Neural progenitor cell (in vitro differentiated cells): ENCODE measurements around the gene GPR39. TPM values are rescaled to one million over a fixed set of nuclear protein-coding genes. Genes with fewer than 3 reads are reported as not detected.

Experiments
- DNase-seq: peaks from one replicate; pipeline ENCODE4 v3.0.0-alpha.2; 2016; ENCODE audit warnings: low spot score
- H2AFZ ChIP-seq: fragments of 200-600 bp; sonication (generic); replicated peaks from 2 replicates; pipeline ENCODE4 v1.6.1; 2016; ENCODE audit warnings: antibody characterized with exemption
- H3F3A ChIP-seq: fragments of 200-600 bp; sonication (generic); 2 replicates; pipeline ENCODE4 v1.6.1; 2016; ENCODE audit warnings: antibody characterized with exemption, low read depth
- H3K27ac ChIP-seq: fragments of 200-600 bp; sonication (generic); 2 replicates; pipeline ENCODE4 v1.5.1; 2016; ENCODE audit warnings: mild to moderate bottlenecking
- H3K27me3 ChIP-seq: fragments of 200-600 bp; sonication (generic); 2 replicates; pipeline ENCODE4 v1.6.1; 2016; ENCODE audit warnings: mild to moderate bottlenecking, moderate library complexity
- H3K36me3 ChIP-seq: fragments of 200-600 bp; sonication (generic); 2 replicates; pipeline ENCODE4 v1.5.1; 2016
- H3K4me1 ChIP-seq: fragments of 200-600 bp; sonication (generic); 2 replicates; pipeline ENCODE4 v1.6.1; 2016; ENCODE audit warnings: mixed run types
- H3K4me2 ChIP-seq: fragments of 200-600 bp; sonication (generic); 2 replicates; pipeline ENCODE4 v1.6.1; 2016
- H3K4me3 ChIP-seq: fragments of 200-600 bp; sonication (generic); 2 replicates; pipeline ENCODE4 v1.5.1; 2016
- H3K79me2 ChIP-seq: fragments of 200-600 bp; sonication (generic); 2 replicates; pipeline ENCODE4 v1.6.1; 2016; ENCODE audit warnings: low read depth
- H3K9ac ChIP-seq: fragments of 200-600 bp; sonication (generic); 2 replicates; pipeline ENCODE4 v1.6.1; 2016
- H3K9me3 ChIP-seq: fragments of 200-600 bp; sonication (generic); 2 replicates; pipeline ENCODE4 v1.5.1; 2016; ENCODE audit warnings: low read depth
- H4K20me1 ChIP-seq: fragments of 200-600 bp; sonication (generic); 2 replicates; pipeline ENCODE4 v1.6.1; 2016; ENCODE audit warnings: low read depth
- H3K27ac Mint-ChIP-seq: 3 replicates; pipeline ENCODE4 v1.8.0; 2021; ENCODE audit warnings: mixed read lengths
- H3K27me3 Mint-ChIP-seq: 2 replicates; pipeline ENCODE4 v1.8.0; 2022; ENCODE audit warnings: low read depth, mild to moderate bottlenecking, inconsistent platforms, moderate library complexity, mixed read lengths; ENCODE audit not compliant: insufficient read depth
- H3K36me3 Mint-ChIP-seq: 3 replicates; pipeline ENCODE4 v1.8.0; 2021; ENCODE audit warnings: mixed read lengths
- H3K4me1 Mint-ChIP-seq: 3 replicates; pipeline ENCODE4 v1.8.0; 2021; ENCODE audit warnings: mixed read lengths
- H3K4me3 Mint-ChIP-seq: 3 replicates; pipeline ENCODE4 v1.8.0; 2021; ENCODE audit warnings: mild to moderate bottlenecking, moderate library complexity, mixed read lengths
- H3K9me3 Mint-ChIP-seq: 3 replicates; pipeline ENCODE4 v1.8.0; 2020; ENCODE audit warnings: mixed read lengths
- CTCF ChIP-seq: fragments of 200-600 bp; sonication (generic); IDR thresholded peaks from 2 replicates; pipeline ENCODE4 v1.5.1; 2017; ENCODE audit warnings: antibody characterized with exemption, mild to moderate bottlenecking
- EZH2 ChIP-seq: fragments of 200-600 bp; sonication (generic); IDR thresholded peaks from 2 replicates; pipeline ENCODE4 v1.6.1; 2017; ENCODE audit warnings: antibody characterized with exemption, mild to moderate bottlenecking, moderate library complexity
- EZH2phosphoT487 ChIP-seq: fragments of 200-600 bp; sonication (generic); IDR thresholded peaks from 2 replicates; pipeline ENCODE4 v1.6.1; 2017; ENCODE audit warnings: antibody characterized with exemption
- total RNA-seq: library from RNA; depleted of rRNA; stranded (reverse); fragments of >200 nt; gene quantifications from 2 replicates; pipeline ENCODE4 v1.2.3, GENCODE V29; 2015; ENCODE audit warnings: low replicate concordance

Gene GPR39
- total RNA-seq, 1 donor from 2014 or later: 0.28 TPM

- no peak overlapping the region for H3K27ac ChIP-seq
- no peak overlapping the region for H3K4me3 Mint-ChIP-seq
- H3K4me2 ChIP-seq: no peak overlapping the region
- no peak overlapping the region for H2AFZ ChIP-seq
- H3K36me3 ChIP-seq: no peaks in the 10 kb centered on the region
- no peaks in the 10 kb centered on the region for H4K20me1 ChIP-seq
- H3K4me3 ChIP-seq: no peak overlapping the region
- H3K36me3 Mint-ChIP-seq: no peaks in the 10 kb centered on the region
- H3K9me3 ChIP-seq: no peaks in the 10 kb centered on the region
- TF ChIP-seq CTCF: no peak
- no peak for TF ChIP-seq EZH2phosphoT487
- TF ChIP-seq EZH2: no peak
- peaks cover 2% of the 10 kb centered on the region for H3K27me3 Mint-ChIP-seq
- H3F3A ChIP-seq: no peaks in the 10 kb centered on the region
- H3K9ac ChIP-seq: no peak overlapping the region
- H3K4me1 ChIP-seq: no peaks in the 10 kb centered on the region
- H3K79me2 ChIP-seq: no peaks in the 10 kb centered on the region
- DNase-seq: no peak
- H3K9me3 Mint-ChIP-seq: no peaks in the 10 kb centered on the region
- no peak overlapping the region for H3K27ac Mint-ChIP-seq
- no peaks in the 10 kb centered on the region for H3K27me3 ChIP-seq
- peaks cover 5% of the 10 kb centered on the region for H3K4me1 Mint-ChIP-seq
Measured at GRCh38 chr2:132677661-132678060, 261.1 kb downstream of the GPR39 start.

GRCh38 chr2:132678483-132678882, 261.9 kb downstream of the GPR39 start:
- H3K27me3 ChIP-seq: no peaks in the 10 kb centered on the region
- DNase-seq: no peak
- H3K79me2 ChIP-seq: no peaks in the 10 kb centered on the region
- no peaks in the 10 kb centered on the region for H3K36me3 ChIP-seq
- H3K27ac ChIP-seq: no peak overlapping the region
- Mint-ChIP-seq H3K4me1 (no peaks in the 10 kb centered on the region), H3K27ac (no peak overlapping the region), H3K4me3 (no peak overlapping the region), H3K9me3 (no peaks in the 10 kb centered on the region), H3K36me3 (no peaks in the 10 kb centered on the region), H3K27me3 (peaks cover 5% of the 10 kb centered on the region)
- no peak overlapping the region for H2AFZ ChIP-seq
- H3K9ac ChIP-seq: no peak overlapping the region
- no peak for TF ChIP-seq CTCF
- no peak for TF ChIP-seq EZH2phosphoT487
- no peak for TF ChIP-seq EZH2
- no peak overlapping the region for H3K4me2 ChIP-seq
- H3K9me3 ChIP-seq: no peaks in the 10 kb centered on the region
- H3K4me3 ChIP-seq: no peak overlapping the region
- H4K20me1 ChIP-seq: no peaks in the 10 kb centered on the region
- no peaks in the 10 kb centered on the region for H3F3A ChIP-seq
- no peaks in the 10 kb centered on the region for H3K4me1 ChIP-seq

- TF ChIP-seq EZH2phosphoT487: no peak
- no peak for TF ChIP-seq EZH2
- TF ChIP-seq CTCF: no peak
- Histone ChIP-seq H3K4me1 (no peaks in the 10 kb centered on the region), H3F3A (no peaks in the 10 kb centered on the region), H3K79me2 (no peaks in the 10 kb centered on the region), H3K27me3 (no peaks in the 10 kb centered on the region), H4K20me1 (no peaks in the 10 kb centered on the region), H3K9ac (no peak overlapping the region), H3K9me3 (no peaks in the 10 kb centered on the region), H2AFZ (no peak overlapping the region), H3K4me2 (no peak overlapping the region), H3K27ac (no peak overlapping the region), H3K4me3 (no peak overlapping the region), H3K36me3 (no peaks in the 10 kb centered on the region)
- H3K27me3 Mint-ChIP-seq: peaks cover 2% of the 10 kb centered on the region
- no peaks in the 10 kb centered on the region for H3K4me1 Mint-ChIP-seq
- no peak for DNase-seq
- H3K36me3 Mint-ChIP-seq: no peaks in the 10 kb centered on the region
- no peaks in the 10 kb centered on the region for H3K9me3 Mint-ChIP-seq
- H3K4me3 Mint-ChIP-seq: no peak overlapping the region
- H3K27ac Mint-ChIP-seq: no peak overlapping the region
Measured at GRCh38 chr2:132680544-132680943, 263.9 kb downstream of the GPR39 start.

- Histone ChIP-seq H3K9ac (no peak overlapping the region), H3K27me3 (no peaks in the 10 kb centered on the region), H3F3A (no peaks in the 10 kb centered on the region), H2AFZ (no peak overlapping the region), H3K36me3 (no peaks in the 10 kb centered on the region), H3K79me2 (no peaks in the 10 kb centered on the region), H3K4me3 (no peak overlapping the region), H3K9me3 (no peaks in the 10 kb centered on the region), H3K4me1 (no peaks in the 10 kb centered on the region), H3K27ac (no peak overlapping the region), H3K4me2 (no peak overlapping the region), H4K20me1 (no peaks in the 10 kb centered on the region)
- no peak for DNase-seq
- Mint-ChIP-seq H3K36me3 (no peaks in the 10 kb centered on the region), H3K4me3 (no peak overlapping the region), H3K4me1 (no peaks in the 10 kb centered on the region), H3K9me3 (no peaks in the 10 kb centered on the region), H3K27me3 (peaks cover 2% of the 10 kb centered on the region), H3K27ac (no peak overlapping the region)
- no peak for TF ChIP-seq EZH2
- no peak for TF ChIP-seq EZH2phosphoT487
- no peak for TF ChIP-seq CTCF
Measured at GRCh38 chr2:132681766-132682165, 265.2 kb downstream of the GPR39 start.
